Fibroblast of gingiva (primary cell): ENCODE results near the gene SCFD2.
A peak's percentile ranks its signal among the peaks of the same experiment; 100 is the strongest.
"Not testable (repeated sequence)": the region's sequence is repeated elsewhere in the genome, so short reads cannot be mapped to it uniquely, and the experiment has no call there.

Source experiments
- DNase-seq: peaks from one replicate; pipeline ENCODE4 v3.0.0-alpha.2; 2011; ENCODE audit warnings: low read depth

The SCFD2 gene

DNA sequence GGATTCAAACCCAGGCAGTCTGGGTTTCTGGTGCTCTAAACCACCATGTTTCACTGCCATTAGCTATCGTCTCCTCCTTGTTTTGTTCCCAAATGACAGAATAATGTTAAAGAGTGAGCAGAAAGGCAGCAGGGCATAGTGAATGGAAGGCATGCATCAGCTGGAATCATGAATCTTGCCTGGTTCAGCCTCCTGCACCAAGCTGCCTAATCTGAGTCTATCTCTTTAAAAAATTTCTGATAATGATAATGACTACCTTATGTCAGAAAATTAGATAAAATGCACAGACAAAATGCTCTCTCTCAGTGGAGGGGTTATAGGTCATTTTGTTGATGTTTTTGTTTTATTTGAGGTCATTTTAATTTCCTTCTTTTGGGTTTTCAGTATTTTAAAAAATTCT is 316.3 kb downstream of the SCFD2 start:
- DNase-seq, result no peak

DNA sequence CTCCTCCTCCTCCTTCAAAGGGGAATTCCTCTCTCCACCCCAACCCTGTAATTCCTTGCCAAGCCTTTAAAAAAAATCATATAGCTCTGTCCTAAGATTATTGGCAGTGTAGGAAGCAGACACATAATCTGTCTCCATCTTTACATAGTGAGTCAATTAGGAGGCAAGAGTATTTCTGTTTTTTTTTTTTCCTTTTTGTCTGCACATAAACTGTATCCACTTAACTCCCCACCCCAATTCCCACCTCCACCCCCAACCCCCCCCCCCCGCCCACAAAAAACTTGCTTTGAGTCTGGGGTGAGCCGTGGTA is 321.3 kb downstream of the SCFD2 start:
- no peak for DNase-seq

DNA sequence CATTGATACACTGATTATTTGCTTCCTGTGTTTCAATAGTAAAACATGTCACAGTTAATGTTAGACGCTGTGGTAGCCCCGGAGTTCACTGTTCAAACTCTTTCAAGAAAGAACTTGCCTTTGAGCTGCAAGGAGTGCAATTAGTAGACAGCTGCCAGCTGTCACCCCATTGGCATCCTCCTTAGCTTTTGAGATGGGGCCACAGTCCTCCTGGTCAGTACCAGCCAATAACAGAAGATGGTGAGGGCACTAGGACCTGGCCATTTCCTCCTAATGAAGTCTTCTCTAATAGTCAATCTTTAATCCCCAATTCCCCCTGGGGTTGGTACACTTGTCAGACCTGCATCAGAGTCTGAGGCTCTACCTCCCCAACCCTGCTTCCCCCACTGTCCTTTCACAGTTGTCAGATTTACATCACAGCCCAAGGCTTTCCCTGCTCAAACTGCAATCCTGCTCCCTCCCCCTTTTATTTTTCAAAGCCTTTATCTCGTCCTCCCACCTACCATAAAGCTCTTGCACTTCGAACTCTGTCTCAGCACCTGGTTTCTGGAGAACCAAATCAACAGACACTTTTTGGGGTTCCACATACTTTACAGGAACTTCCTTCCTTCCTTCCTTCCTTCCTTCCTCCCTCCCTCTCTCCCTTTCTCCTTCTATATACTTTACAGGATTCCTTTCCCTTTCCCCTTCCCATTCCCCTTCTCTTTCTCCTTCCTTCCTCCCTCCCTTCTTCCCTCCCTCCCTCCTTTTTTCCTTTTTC is 321.8 kb downstream of the SCFD2 start:
- no peak for DNase-seq

DNA sequence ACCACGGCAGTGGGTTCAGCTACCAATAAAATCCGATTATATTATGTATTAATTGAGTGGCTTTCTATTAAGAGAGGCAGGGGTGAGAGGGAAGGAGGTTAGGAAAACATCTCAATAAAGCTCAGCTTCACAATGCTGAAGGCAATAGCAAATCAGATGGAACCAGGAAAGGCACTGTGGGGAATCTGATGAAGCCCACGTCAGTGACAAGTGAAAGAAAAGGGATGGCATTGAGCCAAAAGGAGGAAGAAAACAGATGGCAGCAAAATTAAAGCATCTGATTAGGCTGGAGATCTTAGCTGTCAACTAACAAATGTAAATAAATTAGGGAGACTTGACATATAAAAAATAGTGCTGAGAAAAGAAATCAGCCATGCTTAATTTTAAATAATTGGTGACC is 322.8 kb downstream of the SCFD2 start:
- no peak for DNase-seq

GRCh38 chr4:53040851-53041250 is 325.0 kb downstream of the SCFD2 start:
- no peak for DNase-seq

- peak; percentile 6 for DNase-seq
Observed at GRCh38 chr4:53040459-53040815, 325.4 kb downstream of the SCFD2 start.

DNA sequence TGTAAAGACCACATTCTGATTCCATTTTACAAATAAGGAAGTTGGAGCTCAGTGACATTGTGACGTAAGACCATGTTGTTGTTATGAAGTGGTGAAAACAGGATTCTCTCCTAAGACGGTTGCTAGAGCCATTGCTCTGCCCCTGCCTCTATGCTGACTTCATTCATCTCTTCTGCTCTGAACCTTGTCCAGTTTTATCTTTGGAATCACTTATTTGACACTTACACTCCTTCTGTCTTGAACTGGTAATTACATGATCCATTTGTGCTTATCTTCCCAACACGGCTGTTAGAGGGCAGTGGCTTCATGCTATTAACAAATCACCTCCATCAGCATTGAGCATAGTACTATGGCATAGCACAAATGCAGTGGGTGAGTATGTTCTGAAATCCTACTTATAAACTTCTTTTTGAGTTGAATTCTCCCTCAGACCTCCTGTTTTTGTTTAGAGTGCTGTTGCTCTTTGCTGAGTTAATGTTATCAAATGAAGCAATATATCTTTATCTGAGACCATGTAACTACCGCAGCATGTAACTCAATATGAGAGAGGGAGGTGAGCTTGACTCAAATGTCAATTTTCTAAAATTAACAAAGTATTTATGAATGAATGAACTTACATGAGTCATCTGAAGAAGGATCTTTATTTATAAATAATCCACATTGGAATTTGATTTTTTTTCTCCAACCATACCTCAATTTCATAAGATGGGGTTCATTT is 326.0 kb downstream of the SCFD2 start:
- peak; percentile 33 for DNase-seq

DNA sequence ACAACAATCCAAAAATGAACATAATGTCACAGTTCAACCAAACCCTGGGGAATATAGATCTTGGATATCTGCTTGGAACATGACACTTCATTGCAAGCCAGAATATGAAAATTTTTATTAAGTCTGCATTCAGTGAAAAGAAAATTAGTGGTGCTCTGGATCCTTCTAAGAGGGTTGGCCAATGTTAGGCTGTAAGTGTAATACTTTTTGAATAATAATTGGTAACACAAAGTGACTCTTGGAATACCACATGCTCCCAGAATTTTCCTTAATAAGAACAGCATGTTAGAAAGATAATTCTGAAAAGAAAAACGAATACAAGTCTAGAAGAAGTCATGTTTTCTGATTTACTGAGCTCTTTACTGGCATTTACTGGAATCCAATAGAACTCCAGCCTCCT is 328.0 kb downstream of the SCFD2 start:
- DNase-seq, result no peak

DNA sequence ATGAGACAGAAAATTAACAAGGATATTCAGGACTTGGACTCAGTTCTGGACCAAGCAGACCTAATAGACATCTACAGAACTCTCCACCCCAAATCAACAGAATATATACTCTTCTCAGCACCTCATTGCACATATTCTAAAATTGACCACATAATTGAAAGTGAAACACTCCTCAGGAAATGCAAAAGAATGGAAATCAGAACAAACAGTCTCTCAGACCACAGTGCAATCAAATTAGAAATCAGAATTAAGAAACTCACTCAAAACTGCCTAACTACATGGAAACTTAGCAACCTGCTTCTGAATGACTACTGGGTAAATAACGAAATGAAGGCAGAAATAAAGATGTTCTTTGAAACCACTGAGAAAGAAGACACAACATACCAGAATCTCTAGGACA is 333.0 kb downstream of the SCFD2 start:
- DNase-seq, result not testable (repeated sequence)

GRCh38 chr4:53026233-53026632 is 339.6 kb downstream of the SCFD2 start:
- no peak for DNase-seq

DNA sequence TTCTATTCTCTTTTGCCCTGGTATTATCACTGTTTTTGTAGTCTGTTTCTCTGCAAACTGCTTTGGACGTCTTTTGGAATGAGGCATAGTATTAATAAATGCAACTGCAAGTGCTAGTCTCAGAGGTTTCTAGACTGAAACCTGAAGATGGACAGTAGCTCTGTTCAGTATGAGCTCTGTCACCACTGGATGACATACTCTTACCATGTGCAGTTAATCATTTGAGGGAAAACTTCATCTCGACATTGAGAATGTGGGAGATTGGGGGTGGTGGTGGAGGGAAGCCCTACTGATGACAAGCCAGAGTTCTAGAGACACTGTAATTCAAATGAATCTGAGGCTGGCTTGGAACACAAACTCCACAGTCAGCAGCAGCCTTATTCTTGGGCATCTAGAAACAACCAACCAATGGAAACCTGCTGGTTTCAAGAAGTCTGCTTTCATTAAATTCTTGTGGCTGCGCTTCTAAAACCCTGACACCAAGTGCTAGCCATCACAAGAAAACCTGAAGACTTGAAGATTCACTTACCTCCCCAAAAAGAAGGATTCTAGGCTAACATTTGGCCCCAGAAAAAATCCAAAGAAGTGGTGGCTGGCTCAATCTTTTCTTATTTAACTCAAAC is 342.1 kb downstream of the SCFD2 start:
- no peak for DNase-seq

- DNase-seq, result no peak
Observed at GRCh38 chr4:53022513-53023100, 343.3 kb downstream of the SCFD2 start.

DNA sequence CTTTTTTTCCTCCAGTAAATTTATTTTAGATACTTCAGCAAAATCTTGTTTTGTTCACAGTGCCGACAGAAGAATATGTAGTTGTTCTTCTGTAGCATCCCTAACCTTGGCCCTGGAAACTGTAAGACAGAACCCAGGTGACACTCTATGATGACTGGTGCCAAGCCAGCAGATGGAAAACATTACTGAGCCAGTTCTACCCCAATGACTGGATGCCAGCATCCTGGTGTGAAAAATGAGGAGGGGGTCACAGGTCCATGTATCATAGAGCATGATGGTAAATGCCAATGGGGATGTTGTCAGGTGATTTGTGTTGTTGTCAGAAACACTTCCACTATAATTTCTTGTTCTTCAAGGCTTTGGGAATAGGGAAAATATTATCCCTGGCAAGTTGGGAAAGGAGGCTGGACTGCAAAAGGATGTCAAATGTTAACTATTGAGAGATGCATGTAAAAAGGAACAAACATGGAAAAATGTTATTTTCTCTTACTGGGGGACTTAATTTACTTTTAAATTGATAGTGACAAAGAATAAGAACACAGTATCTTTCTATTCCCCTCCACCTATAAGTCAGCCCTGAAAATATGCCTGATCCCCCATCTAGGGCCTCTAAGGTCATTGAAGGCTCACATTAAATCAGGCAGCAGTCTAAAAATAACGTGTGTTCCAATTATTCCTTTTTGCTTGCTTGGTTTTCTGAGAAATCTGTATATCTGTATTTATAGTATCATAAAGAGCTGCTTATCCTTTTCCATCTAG is 343.9 kb downstream of the SCFD2 start:
- no peak for DNase-seq

- peak; percentile 59 for DNase-seq
Observed at GRCh38 chr4:53019485-53020382, 346.1 kb downstream of the SCFD2 start.

GRCh38 chr4:53018471-53018870 is 347.4 kb downstream of the SCFD2 start:
- no peak for DNase-seq

GRCh38 chr4:53016099-53016820 is 349.6 kb downstream of the SCFD2 start:
- no peak for DNase-seq

- peak; percentile 62 for DNase-seq
Observed at GRCh38 chr4:53015681-53016080, 350.2 kb downstream of the SCFD2 start.

DNA sequence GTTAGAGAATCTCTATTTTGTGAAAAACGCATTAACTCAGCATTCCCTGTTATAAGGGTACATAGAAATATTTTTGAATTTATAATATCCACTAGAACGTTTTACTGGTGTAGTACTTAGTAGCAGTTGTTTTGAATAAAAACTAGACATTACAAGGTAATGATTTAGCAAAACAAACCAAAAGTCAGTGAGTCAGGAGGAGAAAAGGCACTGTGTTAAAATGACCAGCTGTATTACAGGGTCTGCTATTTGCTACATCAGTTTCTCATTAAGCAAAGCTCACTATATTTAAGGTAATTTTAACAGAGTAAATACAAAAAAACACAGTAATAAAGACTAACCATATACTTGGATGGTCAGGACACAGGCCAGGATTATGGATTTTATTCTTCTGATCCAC is 351.0 kb downstream of the SCFD2 start:
- no peak for DNase-seq

- DNase-seq, result no peak
Observed at GRCh38 chr4:53013873-53014775, 351.7 kb downstream of the SCFD2 start.

DNA sequence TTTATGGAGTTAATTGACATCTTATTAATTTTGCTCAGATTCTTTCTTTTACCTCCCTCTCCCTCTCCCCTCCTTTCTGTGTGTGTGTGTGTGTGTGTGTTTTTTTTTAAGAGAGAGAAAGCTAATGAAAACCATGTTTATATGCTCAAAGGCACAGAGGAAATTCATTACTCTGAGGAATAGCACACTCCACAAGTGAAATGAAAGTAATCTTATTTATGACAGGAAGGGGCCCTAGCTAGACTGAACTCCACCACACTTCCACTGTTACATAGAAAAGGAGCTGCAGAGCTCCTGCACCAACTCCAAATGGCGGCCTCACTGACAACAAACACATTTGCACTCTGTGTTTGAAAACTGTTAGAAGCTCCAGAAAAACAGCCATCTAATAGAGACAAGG is 353.1 kb downstream of the SCFD2 start:
- DNase-seq, result peak; percentile 76
